ENCODE measurements around the gene ENDOG. TPM values are rescaled to one million over a fixed set of nuclear protein-coding genes. Genes with fewer than 3 reads are reported as not detected.
"Not testable (repeated sequence)": the region's sequence is repeated elsewhere in the genome, so short reads cannot be mapped to it uniquely, and the experiment has no call there.

The ENDOG gene
- 26.6 TPM for total RNA-seq

DNA sequence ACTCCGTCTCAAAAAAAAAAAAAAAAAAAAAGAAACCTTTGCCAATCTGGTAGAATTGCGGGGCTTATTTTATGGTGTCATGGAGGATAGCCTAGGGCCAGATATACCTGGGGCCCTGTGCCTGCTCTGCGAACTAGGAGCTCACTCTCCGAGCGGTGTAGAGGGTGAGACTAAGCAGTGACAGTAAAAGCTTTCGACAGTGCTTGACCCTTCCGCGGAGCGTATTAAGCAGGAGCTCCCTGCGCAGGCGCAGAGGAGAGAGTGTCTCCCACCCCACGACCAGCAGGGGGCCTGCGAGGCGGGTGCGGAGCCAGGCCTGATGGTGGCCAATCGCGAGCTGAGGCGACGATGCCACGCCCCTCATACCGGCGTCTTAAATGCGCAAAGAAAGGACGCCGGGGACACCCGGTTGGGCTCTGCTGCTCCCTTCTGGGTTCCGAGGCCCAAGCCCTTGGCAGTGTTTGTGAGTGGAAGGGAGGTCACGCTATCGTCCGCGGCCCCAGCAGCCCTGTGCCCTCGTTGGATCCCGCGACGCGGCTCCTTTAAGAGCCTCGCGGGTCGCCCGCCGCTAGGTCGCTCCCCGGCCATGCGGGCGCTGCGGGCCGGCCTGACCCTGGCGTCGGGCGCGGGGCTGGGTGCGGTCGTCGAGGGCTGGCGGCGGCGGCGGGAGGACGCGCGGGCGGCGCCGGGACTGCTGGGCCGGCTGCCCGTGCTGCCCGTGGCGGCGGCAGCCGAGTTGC, at the start of gene ENDOG:
Gene ENDOG (plus strand): TSS at position 402 of the 740 bp plus-strand sequence. CDS start 185 bp downstream, at position 587.
- peak; percentile 95 for ATAC-seq

DNA sequence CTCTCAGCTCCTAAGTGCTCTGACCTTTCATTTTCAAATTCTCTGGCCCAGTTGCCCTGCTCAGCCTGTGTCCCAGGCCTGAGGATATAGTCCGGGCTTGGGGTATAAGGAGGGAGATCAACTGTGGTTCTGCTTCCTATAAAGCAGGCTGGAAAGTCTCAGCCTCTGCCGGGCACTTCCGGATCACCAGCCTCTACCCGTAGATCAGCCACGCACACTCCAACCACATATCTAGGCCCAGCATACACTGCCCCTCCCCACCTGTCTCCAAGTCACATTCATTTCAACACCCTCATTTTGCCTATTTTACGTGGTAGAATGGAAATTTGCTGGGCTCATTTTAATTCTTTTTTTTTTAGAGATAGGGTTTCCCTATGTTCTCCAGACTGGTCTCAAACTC, 49.7 kb upstream of the ENDOG start:
- ATAC-seq: no peak

GRCh38 chr9:128770286-128771030, 47.8 kb upstream of the ENDOG start:
- ATAC-seq: no peak

DNA sequence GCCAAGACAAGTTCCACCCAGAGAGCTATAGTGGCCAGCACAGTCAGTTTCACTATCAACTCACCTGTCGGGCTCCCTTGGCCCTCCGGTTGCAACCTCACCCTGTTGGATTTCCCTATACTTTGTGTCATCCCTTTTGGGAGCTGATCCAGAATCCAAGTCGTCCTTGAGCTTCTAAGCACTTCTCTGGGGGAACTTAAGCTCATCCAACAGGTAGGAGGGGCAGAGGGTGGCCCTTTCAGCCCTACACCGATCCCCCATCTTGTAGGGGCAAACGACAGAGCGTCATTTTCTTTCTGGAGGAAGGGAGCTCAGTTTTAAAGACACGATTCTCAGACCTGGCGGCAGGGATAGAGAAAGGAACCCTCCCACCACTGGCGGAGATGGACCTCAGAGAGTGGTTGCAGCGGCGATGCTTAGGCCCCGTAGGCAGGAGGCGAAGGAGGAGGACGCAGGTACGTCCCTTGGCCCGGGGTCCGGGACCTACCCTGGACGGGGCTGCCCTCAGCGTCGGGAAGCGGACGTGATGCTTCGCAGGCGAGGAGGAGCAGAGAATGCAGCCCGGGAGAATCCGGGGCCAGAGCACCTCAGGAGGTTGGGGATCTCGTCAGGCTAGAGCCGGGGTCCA, 47.1 kb upstream of the ENDOG start:
- peak; percentile 48 for ATAC-seq

- peak; percentile 97 for ATAC-seq
These were observed 46.4 kb upstream of the ENDOG start, which contains the start of gene ZER1 for GRCh38 chr9:128771745-128772519. Gene ZER1 (minus strand): TSS chr9:128771927. CDS start chr9:128755565, 16,362 bp downstream.

GRCh38 chr9:128773049-128773448, 45.3 kb upstream of the ENDOG start:
- no peak for ATAC-seq

- ATAC-seq: no peak
These were observed 43.5 kb upstream of the ENDOG start for GRCh38 chr9:128774804-128775203.

DNA sequence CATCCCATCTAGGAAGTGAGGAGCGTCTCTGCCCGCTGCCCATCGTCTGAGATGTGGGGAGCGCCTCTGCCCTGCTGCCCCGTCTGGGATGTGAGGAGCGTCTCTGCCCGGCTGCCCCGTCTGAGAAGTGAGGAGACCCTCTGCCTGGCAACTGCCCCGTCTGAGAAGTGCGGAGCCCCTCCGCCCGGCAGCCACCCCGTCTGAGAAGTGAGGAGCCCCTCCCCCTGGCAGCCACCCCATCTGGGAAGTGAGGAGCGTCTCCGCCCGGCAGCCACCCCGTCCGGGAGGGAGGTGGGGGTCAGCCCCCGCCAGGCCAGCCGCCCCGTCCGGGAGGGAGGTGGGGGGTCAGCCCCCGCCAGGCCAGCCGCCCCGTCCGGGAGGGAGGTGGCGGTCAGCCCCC, 38.2 kb upstream of the ENDOG start:
- not testable (repeated sequence) for ATAC-seq

- no peak for ATAC-seq
These were observed 36.9 kb upstream of the ENDOG start for GRCh38 chr9:128781187-128782070.

DNA sequence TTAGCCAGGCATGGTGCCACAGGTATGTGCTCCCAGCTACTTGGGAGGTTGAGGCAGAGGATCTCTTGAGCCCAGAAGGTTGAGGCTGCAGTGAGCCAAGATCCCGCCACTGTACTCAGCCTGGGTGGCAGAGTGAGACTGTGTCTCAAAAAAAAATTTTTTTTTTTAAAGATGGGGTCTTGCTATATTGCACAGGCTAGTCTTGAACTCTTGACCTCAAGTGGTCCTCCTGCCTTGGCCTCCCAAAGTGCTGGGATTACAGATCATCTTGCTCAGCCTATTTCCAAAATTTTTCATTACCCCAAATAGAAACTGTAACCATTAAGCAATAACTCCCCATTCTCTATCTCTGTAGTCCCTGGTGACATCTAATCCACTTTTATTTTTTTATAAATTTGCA, 35.6 kb upstream of the ENDOG start:
- ATAC-seq: no peak

GRCh38 chr9:128785427-128785826, 32.9 kb upstream of the ENDOG start:
- ATAC-seq: no peak

- ATAC-seq: peak; percentile 97
These were observed 31.4 kb upstream of the ENDOG start, which contains the start of gene TBC1D13 for GRCh38 chr9:128786681-128787601. Gene TBC1D13 (plus strand): TSS chr9:128787253. CDS start chr9:128787354, 101 bp downstream.

DNA sequence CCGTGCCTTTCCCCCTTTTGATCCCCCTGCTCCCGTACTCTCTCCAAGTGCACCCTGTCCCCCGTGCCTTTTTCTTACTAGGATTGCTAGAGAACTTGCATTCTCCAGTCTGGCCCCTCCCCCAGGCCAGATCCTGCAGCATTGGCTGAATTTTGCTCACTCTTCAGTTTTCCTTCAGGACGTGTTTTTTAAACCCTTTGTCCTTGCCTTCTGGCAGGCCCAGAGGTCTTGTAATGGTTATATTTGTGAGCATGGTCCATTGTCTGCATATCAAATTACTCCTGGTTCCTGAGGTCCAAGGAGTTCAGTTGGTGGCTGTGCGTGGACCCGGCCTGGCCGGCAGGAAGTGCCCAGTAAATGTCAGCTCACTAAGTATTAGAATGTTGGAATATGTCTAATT, 30.6 kb upstream of the ENDOG start:
- ATAC-seq: no peak

DNA sequence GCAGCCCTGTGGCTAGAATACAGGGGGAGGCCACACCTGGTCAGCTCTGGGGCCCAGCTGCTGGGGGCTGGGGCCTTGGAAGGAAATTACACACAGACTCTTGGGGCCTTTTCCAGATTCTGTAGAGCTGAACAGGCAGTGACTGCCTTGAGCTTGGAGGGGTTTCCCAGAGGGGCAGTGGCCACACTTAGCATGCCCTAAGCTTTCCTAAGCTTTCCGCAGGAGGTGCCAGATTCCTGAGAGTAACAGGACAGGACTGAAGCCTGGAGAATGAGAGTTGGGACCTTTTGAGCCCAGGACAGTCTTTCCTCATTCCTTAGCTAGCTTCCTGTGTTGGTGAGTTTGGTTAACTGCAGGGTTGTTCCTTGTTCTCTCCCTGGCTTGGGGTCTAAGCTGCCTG, 29.9 kb upstream of the ENDOG start:
- ATAC-seq: no peak

GRCh38 chr9:128790536-128790935, 27.8 kb upstream of the ENDOG start:
- no peak for ATAC-seq

- ATAC-seq: no peak
These were observed 26.2 kb upstream of the ENDOG start for GRCh38 chr9:128792134-128792533.

DNA sequence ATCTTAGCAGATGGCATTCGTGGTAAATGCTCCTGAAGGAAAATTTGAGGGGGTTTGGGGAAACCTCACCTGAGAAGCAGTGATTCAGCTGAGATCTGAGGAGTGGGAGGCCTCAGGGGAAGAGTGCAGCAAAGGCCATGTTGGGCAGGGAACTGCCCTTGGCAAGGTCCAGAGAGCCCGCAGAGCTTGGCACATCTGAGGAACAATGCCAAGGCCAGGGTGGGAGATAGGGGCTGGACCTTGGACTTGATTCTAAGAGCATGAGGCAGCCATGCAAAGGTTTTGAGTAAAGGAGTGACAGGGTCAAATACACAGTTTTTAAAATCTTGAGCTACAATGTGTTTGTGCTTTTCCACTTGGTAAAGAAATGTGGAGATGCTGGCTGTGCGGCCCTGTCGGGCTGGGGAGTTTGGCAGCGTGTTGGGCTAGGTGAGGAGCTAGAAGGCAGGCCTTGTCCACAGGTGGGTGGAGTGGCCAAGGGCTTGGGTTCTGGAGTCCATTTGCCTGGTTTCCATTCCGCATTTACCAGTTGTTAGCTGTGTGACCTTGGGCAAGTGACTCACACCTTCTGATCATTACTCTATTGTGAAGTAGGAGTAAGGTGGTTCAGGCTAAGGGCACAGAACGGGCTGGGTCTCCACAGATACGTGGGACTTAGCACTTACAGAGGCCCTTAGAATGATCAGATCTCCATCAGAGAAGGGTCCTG, 25.2 kb upstream of the ENDOG start:
- ATAC-seq: peak; percentile 53

DNA sequence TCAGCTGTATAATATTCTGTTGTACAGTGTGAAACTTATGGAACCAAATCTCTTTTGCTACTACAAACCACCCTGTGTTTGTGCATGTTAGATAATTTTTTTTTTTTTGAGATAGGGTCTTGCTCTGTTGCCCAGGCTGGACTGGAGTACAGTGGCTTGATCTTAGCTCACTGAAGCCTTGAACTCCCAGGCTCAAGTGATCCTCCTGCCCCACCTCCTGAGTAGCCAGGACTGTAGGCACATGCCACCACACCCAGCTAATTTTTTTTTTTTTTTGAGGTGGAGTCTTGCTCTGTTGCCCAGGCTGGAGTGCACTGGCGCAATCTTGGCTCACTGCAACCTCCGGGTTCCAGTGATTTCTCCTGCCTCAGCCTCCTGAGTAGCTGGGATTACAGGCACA, 23.3 kb upstream of the ENDOG start:
- not testable (repeated sequence) for ATAC-seq

DNA sequence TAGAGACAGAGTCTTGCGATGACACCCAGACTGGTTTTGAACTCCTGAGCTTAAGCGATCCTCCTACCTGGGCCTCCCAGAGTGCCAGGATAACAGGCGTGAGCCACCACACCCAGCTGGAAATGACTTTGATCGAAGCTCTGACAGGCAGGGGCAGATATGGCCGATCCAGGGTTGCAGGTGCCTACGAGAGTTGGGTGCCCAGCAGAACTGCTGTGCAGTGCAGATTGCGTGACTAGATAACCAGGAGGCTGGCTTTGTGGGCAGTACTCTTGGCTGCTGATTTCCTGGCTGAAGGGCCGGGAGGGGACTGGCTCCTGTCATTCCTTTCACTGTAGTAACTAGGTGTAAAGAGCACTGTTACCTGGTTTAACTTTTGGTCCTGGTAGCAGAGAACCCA, 19.4 kb upstream of the ENDOG start:
- no peak for ATAC-seq

- ATAC-seq: no peak
These were observed 18.2 kb upstream of the ENDOG start for GRCh38 chr9:128800061-128800460.

Data from esophagus mucosa (tissue), 1 donor.